Activated CD4-positive, alpha-beta T cell treated with anti-CD3 and anti-CD28 coated beads, Interleukin-2, amount 10 ng/mL, durations not matched to agents 24 days and 14 days (primary cell): Measurements from ENCODE around the gene PLAC1. TPM values are rescaled to one million over a fixed set of nuclear protein-coding genes. Genes with fewer than 3 reads are reported as not detected.
A peak's percentile ranks its signal among the peaks of the same experiment; 100 is the strongest.

Experiments used
- DNase-seq: peaks from one replicate; pipeline ENCODE4 v3.0.0; 2022
- H3K27ac Mint-ChIP-seq: one replicate; pipeline ENCODE4 v1.8.0; 2022; ENCODE audit warnings: mild to moderate bottlenecking, mixed read lengths
- H3K27me3 Mint-ChIP-seq: one replicate; pipeline ENCODE4 v1.8.0; 2022; ENCODE audit warnings: mixed read lengths
- H3K36me3 Mint-ChIP-seq: one replicate; pipeline ENCODE4 v1.8.0; 2022; ENCODE audit warnings: low read depth, mild to moderate bottlenecking, mixed read lengths
- H3K4me1 Mint-ChIP-seq: one replicate; pipeline ENCODE4 v1.8.0; 2021; ENCODE audit warnings: mixed read lengths
- H3K4me3 Mint-ChIP-seq: one replicate; pipeline ENCODE4 v1.8.0; 2022; ENCODE audit warnings: mild to moderate bottlenecking, moderate library complexity, mixed read lengths
- H3K9me3 Mint-ChIP-seq: one replicate; pipeline ENCODE4 v1.8.0; 2021; ENCODE audit warnings: mixed read lengths
- intact Hi-C: fragments of 100-400 bp; cut with micrococcal nuclease; formaldehyde crosslinking; loops from one replicate; pipeline ENCODE4 v1.15.1; 2023
- total RNA-seq: library from RNA; stranded (reverse); gene quantifications from 2 replicates; pipeline ENCODE4 v1.2.3, GENCODE V29; 2022

The PLAC1 gene
- total RNA-seq, 1 donor from 2014 or later = not detected

- Mint-ChIP-seq H3K4me1 (no peaks in the 10 kb centered on the region), H3K36me3 (no peaks in the 10 kb centered on the region), H3K27me3 (no peaks in the 10 kb centered on the region), H3K9me3 (peaks cover 3% of the 10 kb centered on the region), H3K4me3 (no peak overlapping the region), H3K27ac (no peak overlapping the region)
- intact Hi-C loops = no loop called here
- no peak for DNase-seq
Observed at GRCh38 chrX:134682081-134682480, 23.8 kb upstream of the PLAC1 start.

DNA sequence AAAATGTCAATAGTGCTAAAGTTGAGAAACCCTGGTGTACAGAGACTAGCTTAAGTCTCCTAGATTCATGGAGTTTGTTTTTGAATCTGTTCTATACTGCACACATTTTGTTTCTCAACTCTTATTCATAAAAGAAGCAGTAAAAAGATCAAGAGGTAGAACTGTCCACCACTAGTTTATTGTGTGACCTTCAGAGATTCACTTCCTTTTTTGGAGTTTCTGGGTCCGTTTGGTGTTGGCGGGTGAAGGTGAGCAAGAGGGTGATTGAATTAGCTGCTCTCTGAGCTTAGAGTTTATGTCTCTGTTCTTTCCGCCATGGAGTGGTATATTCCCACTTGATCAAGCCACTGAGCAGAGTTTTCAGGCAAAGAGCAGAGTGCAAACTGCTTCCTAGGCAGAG is 21.4 kb upstream of the PLAC1 start:
- intact Hi-C loops = no loop called here
- DNase-seq = no peak

DNA sequence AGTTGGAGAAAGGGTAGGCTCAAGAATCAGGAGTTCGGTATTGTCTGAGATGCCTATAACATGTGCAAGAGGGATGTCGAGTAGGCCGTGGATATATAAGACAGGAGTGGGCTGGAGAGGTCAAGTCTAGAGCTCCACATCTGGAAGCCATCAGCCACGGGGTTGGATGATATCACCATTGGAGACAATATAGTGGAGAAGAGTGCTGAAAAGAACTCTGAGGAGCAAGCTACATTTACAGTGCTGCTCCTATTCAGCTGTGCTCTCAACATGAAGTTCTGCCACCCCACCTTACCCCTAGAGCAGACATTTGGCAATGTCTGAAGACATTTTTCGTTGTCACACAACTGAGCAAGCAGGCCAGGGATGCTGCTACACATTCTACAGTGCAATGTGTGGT is 20.9 kb upstream of the PLAC1 start:
- no peaks in the 10 kb centered on the region for H3K27me3 Mint-ChIP-seq
- H3K9me3 Mint-ChIP-seq = no peaks in the 10 kb centered on the region
- H3K36me3 Mint-ChIP-seq = no peaks in the 10 kb centered on the region
- no peak overlapping the region for H3K4me3 Mint-ChIP-seq
- intact Hi-C loops = no loop called here
- H3K4me1 Mint-ChIP-seq = no peaks in the 10 kb centered on the region
- H3K27ac Mint-ChIP-seq = no peak overlapping the region
- DNase-seq = no peak

More for the DNA sequence above, 21.4 kb upstream of the PLAC1 start:
- Mint-ChIP-seq H3K9me3 (no peaks in the 10 kb centered on the region), H3K4me1 (no peaks in the 10 kb centered on the region), H3K27ac (no peak overlapping the region), H3K27me3 (no peaks in the 10 kb centered on the region), H3K4me3 (no peak overlapping the region), H3K36me3 (no peaks in the 10 kb centered on the region)

DNA sequence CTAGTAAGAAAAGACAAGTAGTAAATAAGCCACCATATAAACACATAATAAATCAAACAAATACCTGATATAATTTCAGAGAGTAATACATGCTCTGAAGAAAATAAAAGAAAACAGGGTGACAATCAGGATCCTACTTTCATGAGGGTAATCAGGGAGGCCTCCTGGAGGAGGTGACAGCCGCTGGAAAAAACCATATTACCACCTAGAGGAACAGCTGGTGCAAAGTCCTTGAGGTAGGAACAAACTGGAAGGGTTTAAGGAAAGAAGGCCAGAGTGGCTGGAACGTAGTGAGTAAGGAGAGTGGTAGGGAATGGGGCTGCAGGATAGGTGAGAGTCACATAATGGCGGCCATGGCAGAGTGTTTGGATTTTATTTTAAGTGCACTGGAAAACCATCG is 19.1 kb upstream of the PLAC1 start:
- no peak for DNase-seq
- Mint-ChIP-seq H3K4me1 (no peaks in the 10 kb centered on the region), H3K27me3 (no peaks in the 10 kb centered on the region), H3K4me3 (no peak overlapping the region), H3K27ac (no peak overlapping the region), H3K9me3 (peaks cover 2% of the 10 kb centered on the region), H3K36me3 (no peaks in the 10 kb centered on the region)
- intact Hi-C loops = no loop called here

DNA sequence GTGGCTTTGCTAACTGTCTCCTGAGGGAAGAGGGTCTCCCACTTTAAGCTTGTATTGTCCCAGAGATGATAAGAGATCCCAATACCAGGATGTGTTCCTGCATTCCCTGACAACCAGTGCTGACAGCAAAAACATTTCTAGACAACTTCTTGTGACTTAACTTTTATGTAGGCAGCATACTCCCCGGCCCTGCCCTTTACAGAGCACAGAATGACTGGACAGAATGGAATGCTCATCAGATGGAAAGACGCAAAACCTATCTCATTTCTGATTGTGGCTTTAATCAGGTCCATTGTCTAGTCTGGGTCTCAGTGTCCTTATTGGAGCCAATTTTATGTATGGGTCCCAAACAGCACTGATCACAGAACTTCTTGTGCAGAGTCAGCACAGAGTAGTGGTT is 18.2 kb upstream of the PLAC1 start:
- intact Hi-C loops = no loop called here
- Mint-ChIP-seq H3K9me3 (peaks cover 7% of the 10 kb centered on the region), H3K4me1 (peaks cover 3% of the 10 kb centered on the region), H3K27me3 (no peaks in the 10 kb centered on the region), H3K27ac (no peak overlapping the region), H3K36me3 (no peaks in the 10 kb centered on the region), H3K4me3 (no peak overlapping the region)
- DNase-seq = no peak

DNA sequence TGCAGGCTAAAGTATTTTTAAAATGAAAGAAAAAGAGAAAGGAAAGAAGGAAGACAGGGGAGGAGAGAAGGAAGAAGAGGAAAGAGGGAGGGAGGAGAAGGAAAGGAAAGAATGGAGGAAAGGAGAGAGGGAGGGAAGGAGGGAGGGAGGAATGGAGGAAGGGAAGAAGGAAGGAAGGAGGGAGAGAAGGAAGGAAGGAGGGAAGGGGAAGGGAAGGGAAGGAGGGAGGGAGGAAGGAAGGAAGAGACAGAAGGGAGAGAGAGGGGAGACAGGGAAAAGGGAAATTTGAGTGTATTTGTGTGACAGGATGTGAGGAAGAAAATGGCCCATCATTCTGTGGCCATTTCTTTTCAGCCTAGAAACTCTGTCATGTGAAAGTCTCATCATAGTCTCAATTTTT is 14.9 kb upstream of the PLAC1 start:
- Mint-ChIP-seq H3K4me1 (peaks cover 4% of the 10 kb centered on the region), H3K36me3 (no peaks in the 10 kb centered on the region), H3K4me3 (no peak overlapping the region), H3K9me3 (peaks cover 9% of the 10 kb centered on the region), H3K27me3 (no peaks in the 10 kb centered on the region), H3K27ac (no peak overlapping the region)
- intact Hi-C loops = no loop called here
- DNase-seq = no peak

GRCh38 chrX:134672101-134672500 is 13.8 kb upstream of the PLAC1 start:
- Mint-ChIP-seq H3K27me3 (no peaks in the 10 kb centered on the region), H3K27ac (no peak overlapping the region), H3K4me3 (no peak overlapping the region), H3K4me1 (peaks cover 4% of the 10 kb centered on the region), H3K36me3 (no peaks in the 10 kb centered on the region), H3K9me3 (peaks cover 9% of the 10 kb centered on the region)
- intact Hi-C loops = no loop called here
- no peak for DNase-seq

- Mint-ChIP-seq H3K4me1 (peaks cover 4% of the 10 kb centered on the region), H3K36me3 (no peaks in the 10 kb centered on the region)
- no peak for DNase-seq
Observed at GRCh38 chrX:134671294-134671693, 13.0 kb upstream of the PLAC1 start.

DNA sequence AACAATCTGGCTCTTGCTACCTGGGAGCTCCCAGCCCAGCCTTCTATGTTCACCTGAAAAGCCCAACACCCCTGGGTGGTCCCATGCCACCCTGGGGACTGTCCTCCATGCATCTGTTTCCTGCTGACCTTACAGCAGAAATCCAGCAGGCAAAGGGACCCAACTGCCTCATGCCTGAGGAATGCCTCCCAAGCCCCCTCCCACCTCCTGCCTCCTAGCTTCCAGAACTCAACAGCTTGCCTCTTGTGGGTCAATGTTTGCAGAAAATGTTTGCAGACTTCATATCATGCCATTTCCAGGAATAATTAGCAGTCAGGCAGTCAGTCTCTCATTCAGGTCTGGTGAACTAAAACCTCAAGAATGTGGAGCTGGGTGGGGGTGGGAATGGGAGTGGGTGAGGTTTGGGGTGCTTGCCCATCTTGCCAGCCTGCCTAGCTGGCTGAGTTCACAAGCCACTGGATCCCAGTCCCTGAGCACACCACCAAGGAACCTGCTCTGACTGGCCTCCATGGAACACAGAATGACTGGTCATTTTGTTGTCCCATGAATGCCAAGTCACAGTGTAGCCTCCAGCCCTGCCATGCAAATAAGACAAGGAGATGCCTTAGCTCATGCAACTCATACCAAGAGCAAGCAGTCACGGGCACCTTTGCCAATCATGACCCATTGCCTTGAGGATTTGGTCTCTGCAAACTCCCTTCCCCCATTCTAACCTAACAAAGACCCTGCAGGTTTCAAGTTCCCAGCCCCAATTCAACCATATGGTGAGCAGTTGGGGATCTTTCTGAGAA is 12.1 kb upstream of the PLAC1 start:
- H3K27me3 Mint-ChIP-seq = no peaks in the 10 kb centered on the region
- intact Hi-C loops = no loop called here
- no peak overlapping the region for H3K27ac Mint-ChIP-seq
- H3K4me1 Mint-ChIP-seq = peaks cover 4% of the 10 kb centered on the region
- H3K36me3 Mint-ChIP-seq = no peaks in the 10 kb centered on the region
- no peak overlapping the region for H3K4me3 Mint-ChIP-seq
- no peak for DNase-seq
- H3K9me3 Mint-ChIP-seq = peaks cover 9% of the 10 kb centered on the region

More at GRCh38 chrX:134671294-134671693, 13.0 kb upstream of the PLAC1 start:
- Mint-ChIP-seq H3K27ac (peak overlapping the region; percentile 26), H3K27me3 (no peaks in the 10 kb centered on the region), H3K9me3 (peaks cover 9% of the 10 kb centered on the region), H3K4me3 (no peak overlapping the region)
- intact Hi-C loops = no loop called here

DNA sequence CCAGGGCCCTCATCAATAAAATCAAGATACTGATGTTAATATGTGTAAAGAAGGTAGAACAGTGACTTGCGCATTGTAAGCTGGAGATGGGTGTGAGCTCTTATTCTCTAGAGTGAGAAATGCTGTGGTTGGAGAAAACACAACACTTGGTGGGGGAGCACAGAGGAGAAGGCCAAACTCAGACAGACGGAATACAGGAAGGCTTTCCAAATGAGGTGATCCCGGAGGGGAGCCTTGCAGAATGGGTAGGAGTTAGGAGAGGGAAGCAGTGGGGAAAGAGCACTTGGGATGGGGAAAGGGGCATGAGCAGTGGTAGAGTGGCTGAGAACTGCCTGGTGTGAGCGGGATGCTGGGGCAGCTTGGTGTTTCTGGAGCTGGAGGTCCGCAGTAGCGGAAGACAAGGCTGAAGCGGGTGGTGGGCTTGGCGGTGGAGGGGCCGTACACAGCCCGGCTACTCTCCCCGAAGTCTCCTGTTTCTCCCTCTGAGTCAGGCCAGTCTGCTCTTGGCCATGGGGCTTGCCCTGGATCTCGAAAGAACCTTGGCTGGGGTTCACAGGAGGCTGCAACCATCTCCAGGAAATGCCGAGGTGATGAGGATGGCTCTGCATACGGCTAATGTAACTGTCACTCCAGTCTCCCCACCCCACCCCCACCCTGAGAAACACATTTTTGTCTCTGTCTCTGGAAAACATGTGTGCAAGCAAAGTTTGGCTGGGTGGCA is 11.3 kb upstream of the PLAC1 start:
- H3K27me3 Mint-ChIP-seq = no peaks in the 10 kb centered on the region
- H3K4me3 Mint-ChIP-seq = no peak overlapping the region
- H3K4me1 Mint-ChIP-seq = peaks cover 4% of the 10 kb centered on the region
- H3K36me3 Mint-ChIP-seq = no peaks in the 10 kb centered on the region
- H3K27ac Mint-ChIP-seq = no peak overlapping the region
- H3K9me3 Mint-ChIP-seq = peaks cover 9% of the 10 kb centered on the region
- no peak for DNase-seq
- intact Hi-C loops = no loop called here

DNA sequence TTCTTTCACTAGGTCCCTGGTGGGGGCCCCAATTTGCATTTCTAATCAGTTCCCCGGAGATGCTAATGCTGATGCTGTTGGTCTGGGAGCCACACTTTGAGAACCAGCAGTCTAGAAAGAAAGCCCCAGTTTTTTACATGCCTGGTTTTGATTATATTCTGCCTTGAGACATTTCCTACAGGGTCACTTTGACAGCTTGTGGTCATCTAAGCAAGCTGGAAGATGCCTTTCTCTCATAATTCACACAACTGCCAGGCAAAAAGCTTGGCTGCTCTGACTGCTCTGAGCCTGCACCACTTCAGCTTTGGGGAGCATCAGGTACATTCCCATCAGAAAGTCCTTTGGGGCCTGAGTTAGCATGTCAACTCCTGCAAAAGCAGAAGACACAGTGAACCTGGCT is 5.9 kb upstream of the PLAC1 start:
- no peaks in the 10 kb centered on the region for H3K4me1 Mint-ChIP-seq
- H3K27me3 Mint-ChIP-seq = peaks cover 3% of the 10 kb centered on the region
- DNase-seq = no peak
- H3K36me3 Mint-ChIP-seq = no peaks in the 10 kb centered on the region
- H3K4me3 Mint-ChIP-seq = no peak overlapping the region
- intact Hi-C loops = no loop called here
- no peak overlapping the region for H3K27ac Mint-ChIP-seq
- H3K9me3 Mint-ChIP-seq = no peaks in the 10 kb centered on the region

GRCh38 chrX:134661295-134661694 is 3.0 kb upstream of the PLAC1 start:
- H3K4me3 Mint-ChIP-seq = no peak overlapping the region
- no peaks in the 10 kb centered on the region for H3K9me3 Mint-ChIP-seq
- DNase-seq = no peak
- intact Hi-C loops = no loop called here
- H3K36me3 Mint-ChIP-seq = no peaks in the 10 kb centered on the region
- peaks cover 4% of the 10 kb centered on the region for H3K27me3 Mint-ChIP-seq
- H3K27ac Mint-ChIP-seq = no peak overlapping the region
- no peaks in the 10 kb centered on the region for H3K4me1 Mint-ChIP-seq

GRCh38 chrX:134660627-134661026 is 2.4 kb upstream of the PLAC1 start:
- intact Hi-C loops = no loop called here

DNA sequence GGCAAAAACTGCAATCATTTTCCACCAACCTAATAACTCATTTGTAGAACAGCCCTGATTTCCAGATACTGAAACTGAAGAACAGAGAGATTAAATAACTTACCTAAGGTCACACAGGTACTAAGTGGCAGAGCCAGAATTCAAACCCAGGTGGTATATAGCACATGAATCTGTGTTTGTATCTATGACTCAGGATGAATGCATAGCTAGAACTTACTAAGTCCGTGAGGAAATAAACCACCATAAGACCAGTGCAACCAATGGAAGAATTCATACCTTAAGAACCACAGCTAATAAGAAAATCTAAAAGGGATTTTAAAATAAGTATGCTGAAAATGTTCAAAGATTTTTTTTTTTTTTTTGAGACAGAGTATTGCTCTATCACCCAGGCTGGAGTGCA is 1.5 kb upstream of the PLAC1 start:
- Mint-ChIP-seq H3K27ac (no peak overlapping the region), H3K36me3 (no peaks in the 10 kb centered on the region), H3K4me3 (no peak overlapping the region), H3K9me3 (no peaks in the 10 kb centered on the region), H3K4me1 (peaks cover under 1% of the 10 kb centered on the region), H3K27me3 (peaks cover 4% of the 10 kb centered on the region)
- intact Hi-C loops = no loop called here
- no peak for DNase-seq

More at GRCh38 chrX:134660627-134661026, 2.4 kb upstream of the PLAC1 start:
- no peak overlapping the region for H3K27ac Mint-ChIP-seq
- H3K27me3 Mint-ChIP-seq = peaks cover 4% of the 10 kb centered on the region
- DNase-seq = no peak
- no peaks in the 10 kb centered on the region for H3K36me3 Mint-ChIP-seq
- no peaks in the 10 kb centered on the region for H3K9me3 Mint-ChIP-seq
- H3K4me3 Mint-ChIP-seq = no peak overlapping the region
- H3K4me1 Mint-ChIP-seq = no peaks in the 10 kb centered on the region

- no peaks in the 10 kb centered on the region for H3K9me3 Mint-ChIP-seq
- no peak overlapping the region for H3K27ac Mint-ChIP-seq
- peaks cover 8% of the 10 kb centered on the region for H3K4me1 Mint-ChIP-seq
- H3K27me3 Mint-ChIP-seq = peaks cover 4% of the 10 kb centered on the region
- H3K4me3 Mint-ChIP-seq = no peak overlapping the region
- DNase-seq = no peak
- intact Hi-C loops = no loop called here
- no peaks in the 10 kb centered on the region for H3K36me3 Mint-ChIP-seq
Observed at GRCh38 chrX:134658760-134659023, 421 bp upstream of the PLAC1 start.
